KMS-11 (cell line): Measurements from ENCODE around the gene KLHL29.

Source experiments
- H2AFZ ChIP-seq: fragments of 200-600 bp; sonication (generic); 2 replicates; pipeline ENCODE4 v1.6.1; 2016; ENCODE audit warnings: antibody characterized with exemption, mixed run types, low read depth
- H3K27ac ChIP-seq: fragments of 200-600 bp; sonication (generic); 2 replicates; pipeline ENCODE4 v1.6.1; 2016; ENCODE audit warnings: mild to moderate bottlenecking, mixed run types
- H3K27me3 ChIP-seq: fragments of 200-600 bp; sonication (generic); 2 replicates; pipeline ENCODE4 v1.6.1; 2017; ENCODE audit warnings: mild to moderate bottlenecking, low read depth, mixed run types, moderate library complexity; ENCODE audit not compliant: insufficient read depth
- H3K36me3 ChIP-seq: fragments of 200-600 bp; sonication (generic); 2 replicates; pipeline ENCODE4 v1.6.1; 2017; ENCODE audit warnings: mild to moderate bottlenecking, mixed run types; ENCODE audit not compliant: insufficient read depth
- H3K4me1 ChIP-seq: fragments of 200-600 bp; sonication (generic); 2 replicates; pipeline ENCODE4 v1.6.1; 2016; ENCODE audit warnings: mild to moderate bottlenecking, low read depth, mixed run types; ENCODE audit not compliant: poor library complexity, severe bottlenecking
- H3K4me2 ChIP-seq: fragments of 200-600 bp; sonication (generic); 2 replicates; pipeline ENCODE4 v1.7.0; 2016; ENCODE audit warnings: mild to moderate bottlenecking, mixed run types
- H3K4me3 ChIP-seq: fragments of 200-600 bp; sonication (generic); IDR thresholded peaks from 2 replicates; pipeline ENCODE4 v1.6.1; 2017; ENCODE audit warnings: low read depth, low read length, mixed read lengths; ENCODE audit not compliant: insufficient read depth
- H3K79me2 ChIP-seq: fragments of 200-600 bp; sonication (generic); 2 replicates; pipeline ENCODE4 v1.6.1; 2016; ENCODE audit warnings: low read depth, mixed run types; ENCODE audit not compliant: insufficient read depth
- H3K9ac ChIP-seq: fragments of 200-600 bp; sonication (generic); 2 replicates; pipeline ENCODE4 v1.6.1; 2016; ENCODE audit warnings: mild to moderate bottlenecking, mixed run types
- H4K20me1 ChIP-seq: fragments of 200-600 bp; sonication (generic); 2 replicates; pipeline ENCODE4 v1.6.1; 2016; ENCODE audit warnings: mild to moderate bottlenecking, mixed run types; ENCODE audit not compliant: insufficient read depth
- CTCF ChIP-seq: fragments of 200-600 bp; sonication (generic); conservative IDR thresholded peaks from 2 replicates; pipeline ENCODE4 v1.6.1; 2017; ENCODE audit warnings: low read depth, mild to moderate bottlenecking, antibody characterized with exemption, low read length, moderate library complexity, mixed read lengths

KLHL29 gene

GRCh38 chr2:23631389-23631788 is 246.4 kb downstream of the KLHL29 start:
- Histone ChIP-seq H3K9ac (no peak overlapping the region), H3K36me3 (no peaks in the 10 kb centered on the region)

GRCh38 chr2:23632386-23632785 is 247.4 kb downstream of the KLHL29 start:
- Histone ChIP-seq H2AFZ (no peak overlapping the region), H3K27ac (no peak overlapping the region), H3K4me2 (no peak overlapping the region), H3K36me3 (no peaks in the 10 kb centered on the region), H4K20me1 (no peaks in the 10 kb centered on the region), H3K4me1 (no peaks in the 10 kb centered on the region), H3K79me2 (no peaks in the 10 kb centered on the region), H3K27me3 (no peaks in the 10 kb centered on the region), H3K4me3 (no peak overlapping the region), H3K9ac (no peak overlapping the region)
- no peak for TF ChIP-seq CTCF

More at GRCh38 chr2:23631389-23631788, 246.4 kb downstream of the KLHL29 start:
- no peak overlapping the region for H3K4me2 ChIP-seq
- no peak overlapping the region for H2AFZ ChIP-seq
- H3K27ac ChIP-seq, result no peak overlapping the region
- no peak overlapping the region for H3K4me3 ChIP-seq
- H3K79me2 ChIP-seq, result no peaks in the 10 kb centered on the region
- TF ChIP-seq CTCF, result no peak
- no peaks in the 10 kb centered on the region for H3K4me1 ChIP-seq
- H3K27me3 ChIP-seq, result no peaks in the 10 kb centered on the region
- H4K20me1 ChIP-seq, result no peaks in the 10 kb centered on the region

GRCh38 chr2:23632831-23633395 is 247.9 kb downstream of the KLHL29 start:
- Histone ChIP-seq H3K4me1 (no peaks in the 10 kb centered on the region), H3K4me2 (no peak overlapping the region), H2AFZ (no peak overlapping the region), H3K4me3 (no peak overlapping the region), H4K20me1 (no peaks in the 10 kb centered on the region), H3K9ac (no peak overlapping the region), H3K27ac (no peak overlapping the region), H3K27me3 (no peaks in the 10 kb centered on the region), H3K79me2 (no peaks in the 10 kb centered on the region), H3K36me3 (no peaks in the 10 kb centered on the region)
- TF ChIP-seq CTCF, result no peak

GRCh38 chr2:23633966-23634365 is 249.0 kb downstream of the KLHL29 start:
- no peaks in the 10 kb centered on the region for H3K36me3 ChIP-seq
- no peak overlapping the region for H3K9ac ChIP-seq
- no peak overlapping the region for H2AFZ ChIP-seq
- TF ChIP-seq CTCF, result no peak
- H3K4me2 ChIP-seq, result no peak overlapping the region
- no peaks in the 10 kb centered on the region for H4K20me1 ChIP-seq
- no peaks in the 10 kb centered on the region for H3K79me2 ChIP-seq
- H3K27ac ChIP-seq, result no peak overlapping the region
- no peak overlapping the region for H3K4me3 ChIP-seq
- no peaks in the 10 kb centered on the region for H3K27me3 ChIP-seq
- H3K4me1 ChIP-seq, result no peaks in the 10 kb centered on the region
